ENCODE data around the gene GSKIP. TPM values are rescaled to one million over a fixed set of nuclear protein-coding genes. Genes with fewer than 3 reads are reported as not detected.

The GSKIP gene
- polyA plus RNA-seq, 1 of the 3 experiments (the other 2 are of a cell fraction): 13.6 TPM

GRCh38 chr14:96354246-96354645, 9.1 kb upstream of the GSKIP start:
- no peaks in the 10 kb centered on the region for H3K9me3 ChIP-seq
- H3K9me2 ChIP-seq: no peaks in the 10 kb centered on the region
- H3K4me1 ChIP-seq (ENCODE audit: control insufficient read depth in 1 of 2, insufficient read depth in 2 of 2, low read depth in 1 of 2, low read length in 1 of 2): peaks cover 0 to 5% of the 10 kb centered on the region in 2 experiments; a peak in 1 of 4 replicates
- WGBS (ENCODE audit: low lambda C conversion rate): 88% methylated on average over 4 of the region's 4 CpGs
- POLR2A ChIA-PET: no interaction called here
- H3K79me2 ChIP-seq (ENCODE audit: insufficient read depth): peaks cover 61% of the 10 kb centered on the region
- peaks cover 0 to 5% of the 10 kb centered on the region in 2 experiments for H3K36me3 ChIP-seq (replicated peaks in 1 of 2; ENCODE audit: control insufficient read depth in 1 of 2, insufficient read depth in 2 of 2, low read length in 1 of 2)
- no peak overlapping the region for H3K27ac ChIP-seq (ENCODE audit: low read depth in 2 of 2, low read length in 1 of 2)
- no peaks in the 10 kb centered on the region for H3F3A ChIP-seq (replicated peaks; ENCODE audit: insufficient read depth)
- no peaks in the 10 kb centered on the region for H3K27me3 ChIP-seq (ENCODE audit: insufficient read depth)
- no peak for DNase-seq
- peaks cover 9% of the 10 kb centered on the region; the same call in 1 of the 2 replicates for H4K20me1 ChIP-seq (ENCODE audit: insufficient read depth)
- H3K4me2 ChIP-seq: no peak overlapping the region
- H3K4me3 ChIP-seq (ENCODE audit: low read depth in 2 of 2, low read length in 1 of 2): no peak overlapping the region
- TF ChIP-seq TAF1 (IDR thresholded peaks at IDR 0.05; ENCODE audit: borderline replicate concordance, low read depth, low read length): no peak
- TF ChIP-seq REST (IDR thresholded peaks at IDR 0.05; ENCODE audit: low read depth, low read length): no peak
- no peak for TF ChIP-seq JUND (IDR thresholded peaks at IDR 0.05)
- TF ChIP-seq MAX (IDR thresholded peaks at IDR 0.05; ENCODE audit: low read depth): no peak
- TF ChIP-seq USF1 (IDR thresholded peaks at IDR 0.05; ENCODE audit: borderline replicate concordance, low read depth): no peak
- no peak for TF ChIP-seq SMC3 (IDR thresholded peaks at IDR 0.05; ENCODE audit: low read depth, low read length)
- TF ChIP-seq YY1 (IDR thresholded peaks at IDR 0.05; ENCODE audit: low read depth): no peak
- no peak for TF ChIP-seq TCF12 (IDR thresholded peaks at IDR 0.05)
- no peak for TF ChIP-seq MXI1 (IDR thresholded peaks at IDR 0.05; ENCODE audit: low read depth, low read length)
- no peak for TF ChIP-seq POLR2AphosphoS5 (IDR thresholded peaks at IDR 0.05; ENCODE audit: low read depth, low read length)
- no peak for TF ChIP-seq CHD2 (IDR thresholded peaks at IDR 0.05; ENCODE audit: low read length, partially characterized antibody)
- TF ChIP-seq RXRA (IDR thresholded peaks at IDR 0.05; ENCODE audit: borderline replicate concordance, low read depth): no peak
- TF ChIP-seq FOXM1 (IDR thresholded peaks at IDR 0.05; ENCODE audit: low read depth): no peak
- TF ChIP-seq ZBTB33 (IDR thresholded peaks at IDR 0.05; ENCODE audit: borderline replicate concordance, low read depth): no peak
- TF ChIP-seq CTCF (IDR thresholded peaks at IDR 0.05): no peak
- no peak for TF ChIP-seq EZH2phosphoT487 (IDR thresholded peaks at IDR 0.05; ENCODE audit: borderline replicate concordance, low read depth)
- TF ChIP-seq RFX5 (IDR thresholded peaks at IDR 0.05; ENCODE audit: low read length): no peak
- no peak for TF ChIP-seq IRF3 (IDR thresholded peaks at IDR 0.05; ENCODE audit: low read depth, low read length)
- no peak overlapping the region for H2AFZ ChIP-seq (ENCODE audit: low read depth)
- H3K9ac ChIP-seq: no peak overlapping the region
- CTCF ChIA-PET: interaction anchor here (0.7 to 2.0 kb wide), 3 partner anchors 10 to 59 kb away, joined by 3 to 5 read pairs (median 3); no protein-coding TSS in a partner anchor
